K562 (cell line): ENCODE measurements around the gene UPF2. TPM values are rescaled to one million over a fixed set of nuclear protein-coding genes. Genes with fewer than 3 reads are reported as not detected.
A peak's percentile ranks its signal among the peaks of the same experiment; 100 is the strongest.

Experiments used
- ARNT ChIP-seq, 2 experiments: fragments of 450-650 bp; IDR thresholded peaks; 2 replicates each; pipeline ENCODE4 v1.6.1; 2016; ENCODE audit warnings: mild to moderate bottlenecking in 1 of 2
- ATF4 ChIP-seq: fragments of 450-650 bp; formaldehyde crosslinking; IDR thresholded peaks from 2 replicates; pipeline ENCODE4 v1.4.0; 2022; ENCODE audit warnings: mild to moderate bottlenecking, moderate library complexity
- BRCA1 ChIP-seq, 2 experiments: fragments of 450-650 bp in 1 of 2; sonication (generic) in 1 of 2; formaldehyde crosslinking in 1 of 2; IDR thresholded peaks; 2 replicates each; pipeline versions ENCODE4 v1.5.0 to v1.6.1; 2017 to 2020; ENCODE audit warnings: mild to moderate bottlenecking in 1 of 2, missing genetic modification reagents in 1 of 2
- BRD4 ChIP-seq: fragments of 200-600 bp; sonication (generic); IDR thresholded peaks from 2 replicates; pipeline ENCODE4 v1.6.1; 2017; ENCODE audit warnings: inconsistent platforms
- DPF2 ChIP-seq: fragments of 450-650 bp; IDR thresholded peaks from 2 replicates; pipeline ENCODE4 v1.6.1; 2016
- HNRNPH1 ChIP-seq: fragments of 200-400 bp; formaldehyde crosslinking; optimal IDR thresholded peaks from 2 replicates; pipeline ENCODE3; 2017; ENCODE audit warnings: low read depth, mild to moderate bottlenecking, low read length, moderate library complexity
- IRF9 ChIP-seq: fragments of 450-650 bp; IDR thresholded peaks from 2 replicates; pipeline ENCODE4 v1.6.1; 2016; ENCODE audit warnings: missing biosample characterization, missing genetic modification characterization
- KDM1A ChIP-seq, 2 experiments: fragments of 450-650 bp; IDR thresholded peaks; 2 replicates each; pipeline ENCODE4 v1.6.1; 2016; ENCODE audit warnings: mild to moderate bottlenecking in 2 of 2
- MBD1 ChIP-seq: fragments of 250-450 bp; sonication (Bioruptor Pico); IDR thresholded peaks from 2 replicates; pipeline ENCODE4 v1.8.0; 2022; ENCODE audit warnings: inconsistent platforms
- MECOM ChIP-seq: fragments of 250-450 bp; sonication (Bioruptor Pico); IDR thresholded peaks from 2 replicates; pipeline ENCODE4 v1.8.0; 2022; ENCODE audit warnings: inconsistent platforms
- MED1 ChIP-seq: sonication (generic); formaldehyde crosslinking; IDR thresholded peaks from 2 replicates; pipeline ENCODE4 v1.8.1; 2023; ENCODE audit warnings: missing genetic modification reagents, borderline replicate concordance
- MEIS2 ChIP-seq: fragments of 450-650 bp; IDR thresholded peaks from 2 replicates; pipeline ENCODE4 v1.6.1; 2014; ENCODE audit warnings: mild to moderate bottlenecking; ENCODE audit not compliant: partially characterized antibody
- MYBL2 ChIP-seq, 2 experiments: fragments of 450-650 bp in 1 of 2; sonication (generic) in 1 of 2; formaldehyde crosslinking in 1 of 2; IDR thresholded peaks; 2 replicates each; pipeline versions ENCODE4 v1.6.1 to v1.8.1; 2017 to 2022; ENCODE audit warnings: borderline replicate concordance in 1 of 2, inconsistent platforms in 1 of 2, low read depth in 1 of 2, mild to moderate bottlenecking in 1 of 2, missing genetic modification reagents in 1 of 2, moderate library complexity in 1 of 2
- NONO ChIP-seq, 2 experiments: fragments of 200-400 bp in 1 of 2; fragments of 450-650 bp in 1 of 2; formaldehyde crosslinking in 1 of 2; IDR thresholded peaks; 2 replicates each; pipeline ENCODE4 v1.6.1; 2017; ENCODE audit warnings: low read depth in 2 of 2, mild to moderate bottlenecking in 2 of 2, moderate library complexity in 2 of 2, low read length in 1 of 2
- POLR3A ChIP-seq: IDR thresholded peaks from 2 replicates; pipeline ENCODE4 v1.6.1; 2011; ENCODE audit warnings: borderline replicate concordance, mild to moderate bottlenecking, moderate library complexity; ENCODE audit not compliant: insufficient read length, insufficient read depth; ENCODE audit errors: extremely low read depth
- RHOXF2B ChIP-seq: fragments of 250-450 bp; sonication (Bioruptor Pico); conservative IDR thresholded peaks from 2 replicates; pipeline ENCODE4 v1.5.1; 2021
- RNF219 ChIP-seq: fragments of 250-450 bp; sonication (Bioruptor Pico); IDR thresholded peaks from 2 replicates; pipeline ENCODE4 v1.5.0; 2022; ENCODE audit warnings: mild to moderate bottlenecking
- TRIM28 ChIP-seq: fragments of 450-650 bp; IDR thresholded peaks from 2 replicates; pipeline ENCODE4 v1.6.1; 2017
- ZKSCAN8 ChIP-seq: fragments of 200-800 bp; sonication (Bioruptor generic); IDR thresholded peaks from 2 replicates; pipeline ENCODE4 v1.6.1; 2016; ENCODE audit warnings: missing genetic modification characterization, missing compliant biosample characterization
- ZNF121 ChIP-seq: sonication (generic); formaldehyde crosslinking; conservative IDR thresholded peaks from 2 replicates; pipeline ENCODE4 v1.8.0; 2022; ENCODE audit warnings: missing genetic modification reagents
- ZNF174 ChIP-seq: fragments of 250-450 bp; sonication (Bioruptor Pico); IDR thresholded peaks from 2 replicates; pipeline ENCODE4 v1.4.0; 2020; ENCODE audit warnings: mild to moderate bottlenecking
- ZNF668 ChIP-seq: fragments of 250-450 bp; sonication (Bioruptor Pico); IDR thresholded peaks from 2 replicates; pipeline ENCODE4 v1.8.0; 2022; ENCODE audit warnings: mild to moderate bottlenecking, inconsistent platforms
- ZNF707 ChIP-seq: fragments of 250-450 bp; sonication (Bioruptor Pico); conservative IDR thresholded peaks from 2 replicates; pipeline ENCODE4 v1.8.0; 2022; ENCODE audit warnings: inconsistent platforms, mild to moderate bottlenecking, moderate library complexity
- polyA plus RNA-seq, 8 experiments: library from polyadenylated mRNA; depleted of rRNA in 4 of 8; stranded (reverse) in 5 of 8; unstranded in 3 of 8; fragments of >200 nt; fragmentation: Nextera tagmentation in 2 of 8; fragmentation: Illumina TruSeq in 1 of 8; extraction: Ambion mirVana in 2 of 8; extraction: Trizol in 1 of 8; gene quantifications; 2 replicates each; pipeline versions ENCODE4 v1.2.1 to v1.2.3, GENCODE V29; 2011 to 2014; ENCODE audit warnings: inconsistent platforms in 1 of 8, missing spikeins in 1 of 8
- total RNA-seq, 7 experiments: library from RNA; depleted of rRNA in 6 of 7; stranded (reverse); fragments of >200 nt in 6 of 7; fragmentation: Illumina TruSeq in 2 of 7; extraction: Trizol in 2 of 7; gene quantifications; 2 replicates each; pipeline versions ENCODE4 v1.2.1 to v1.2.3, GENCODE V29; 2011 to 2021; ENCODE audit warnings: low replicate concordance in 1 of 7

Gene UPF2
- total and polyA plus RNA-seq, 9 of the 15 experiments (the other 6 are each of a cell fraction or from before 2014, with no cell fraction given) = 13.9 to 37.7 (median 23.7) TPM

- no peak for TF ChIP-seq MYBL2 (IDR thresholded peaks at IDR 0.05; ENCODE audit: low read depth)
- TF ChIP-seq MYBL2 (CRISPR knock-in tag; IDR thresholded peaks at IDR 0.05; ENCODE audit: borderline replicate concordance) = no peak
- no peak for TF ChIP-seq ZNF668
- no peak for TF ChIP-seq DPF2
- TF ChIP-seq KDM1A (IDR thresholded peaks at IDR 0.05) = no peak
- TF ChIP-seq IRF9 (tag) = no peak
- TF ChIP-seq ARNT (IDR thresholded peaks at IDR 0.05) = no peak
- TF ChIP-seq NONO (IDR thresholded peaks at IDR 0.05; ENCODE audit: low read depth in 2 of 2, low read length in 1 of 2) = no peak
- TF ChIP-seq RNF219 (CRISPR knock-in tag) = no peak
- TF ChIP-seq ZNF121 (CRISPR knock-in tag) = no peak
- no peak for TF ChIP-seq ZNF707 (CRISPR knock-in tag)
- TF ChIP-seq TRIM28 = no peak
- TF ChIP-seq ATF4 (CRISPR knock-in tag) = no peak
- TF ChIP-seq MECOM (CRISPR knock-in tag) = peak; percentile 59; the same call in 1 of the 2 replicates
- no peak for TF ChIP-seq MED1 (CRISPR knock-in tag)
- TF ChIP-seq POLR3A = no peak
- TF ChIP-seq RHOXF2B (CRISPR knock-in tag) = no peak
- 0 out of 2 replicates have a peak, but pooled peaks have one; percentile 18 for TF ChIP-seq MBD1 (CRISPR knock-in tag)
- TF ChIP-seq BRD4 = peak; percentile 25; the same call in 1 of the 2 replicates
- no peak for TF ChIP-seq ZNF174 (CRISPR knock-in tag)
- TF ChIP-seq MEIS2 = no peak
- no peak for TF ChIP-seq ZKSCAN8 (CRISPR knock-in tag)
- no peak for TF ChIP-seq BRCA1 (IDR thresholded peaks at IDR 0.05)
- TF ChIP-seq BRCA1 (CRISPR knock-in tag; IDR thresholded peaks at IDR 0.05) = 0 out of 2 replicates have a peak, but pooled peaks have one; percentile 71
- no peak for TF ChIP-seq HNRNPH1
These were observed 143.3 kb downstream of the UPF2 start (continued) for GRCh38 chr10:11899067-11899876.
